LoVo (cell line): ENCODE measurements around the gene ATOSB.

Experiments
- DNase-seq: peaks from one replicate; pipeline ENCODE4 v3.0.0-alpha.2; 2016; ENCODE audit warnings: low spot score

Gene ATOSB

GRCh38 chr9:35085078-35085477 lies 30.6 kb downstream of the ATOSB start:
- DNase-seq: no peak

- DNase-seq: peak; percentile 89
Observed at GRCh38 chr9:35079426-35080341, 36.0 kb downstream of the ATOSB start, which contains the start of gene FANCG. Gene FANCG (minus strand): TSS chr9:35079942. CDS start chr9:35079524, 418 bp downstream.

- no peak for DNase-seq
Observed at GRCh38 chr9:35079041-35079425, 36.6 kb downstream of the ATOSB start.

GRCh38 chr9:35078066-35078465 lies 37.6 kb downstream of the ATOSB start:
- no peak for DNase-seq

GRCh38 chr9:35076848-35077247 lies 38.8 kb downstream of the ATOSB start:
- DNase-seq: no peak

GRCh38 chr9:35075358-35075757 lies 40.3 kb downstream of the ATOSB start:
- DNase-seq: no peak

GRCh38 chr9:35074791-35075190 lies 40.9 kb downstream of the ATOSB start:
- DNase-seq: no peak

GRCh38 chr9:35074141-35074540 lies 41.5 kb downstream of the ATOSB start:
- no peak for DNase-seq

GRCh38 chr9:35073279-35073612 lies 42.4 kb downstream of the ATOSB start:
- no peak for DNase-seq

- peak; percentile 98 for DNase-seq
Observed at GRCh38 chr9:35072461-35073278, 43.0 kb downstream of the ATOSB start, which contains the start of gene VCP. Gene VCP (minus strand): TSS chr9:35072625. CDS start chr9:35072353, 272 bp downstream.

- DNase-seq: peak; percentile 73
Observed at GRCh38 chr9:35071814-35072460, 43.7 kb downstream of the ATOSB start.

GRCh38 chr9:35070823-35071813 lies 44.5 kb downstream of the ATOSB start:
- DNase-seq: no peak

- DNase-seq: no peak
Observed at GRCh38 chr9:35069020-35069419, 46.6 kb downstream of the ATOSB start.

GRCh38 chr9:35067056-35067455 lies 48.6 kb downstream of the ATOSB start:
- DNase-seq: no peak

GRCh38 chr9:35060548-35061207 lies 55.0 kb downstream of the ATOSB start:
- DNase-seq: no peak

- DNase-seq: no peak
Observed at GRCh38 chr9:35059438-35059837, 56.2 kb downstream of the ATOSB start.

- no peak for DNase-seq
Observed at GRCh38 chr9:35057271-35057620, 58.4 kb downstream of the ATOSB start.

- DNase-seq: no peak
Observed at GRCh38 chr9:35056571-35057270, 58.9 kb downstream of the ATOSB start.

GRCh38 chr9:35054871-35055644 lies 60.6 kb downstream of the ATOSB start:
- DNase-seq: no peak
